ENCODE data around the gene UBN2.

The UBN2 gene

GRCh38 chr7:139264220-139264619, 33.2 kb downstream of the UBN2 start:
- no peak overlapping the region for H3K4me2 ChIP-seq (ENCODE audit: low read length)
- no peaks in the 10 kb centered on the region for H3K4me1 ChIP-seq (ENCODE audit: control insufficient read depth, low read length)
- no peak overlapping the region for H3K4me3 ChIP-seq (ENCODE audit: low read length)
- no peak for TF ChIP-seq EZH2phosphoT487 (IDR thresholded peaks at IDR 0.05; ENCODE audit: borderline replicate concordance, low read length)
- TF ChIP-seq CTCF (IDR thresholded peaks at IDR 0.05; ENCODE audit: low read depth, low read length, poor library complexity, severe bottlenecking): no peak
- no peak overlapping the region for H3K27ac ChIP-seq (ENCODE audit: low read depth, low read length)
- H3K36me3 ChIP-seq (ENCODE audit: control insufficient read depth, low read length): peaks cover 60% of the 10 kb centered on the region
- no peaks in the 10 kb centered on the region for H3K27me3 ChIP-seq (ENCODE audit: control insufficient read depth, low read length)
- H3K79me2 ChIP-seq (ENCODE audit: control insufficient read depth, low read length): no peaks in the 10 kb centered on the region
- no peaks in the 10 kb centered on the region for H3K9me3 ChIP-seq (ENCODE audit: control insufficient read depth, insufficient read depth, low read length)
- no peaks in the 10 kb centered on the region for H3K9me2 ChIP-seq (replicated peaks; ENCODE audit: control insufficient read depth, low read length)
- H4K20me1 ChIP-seq (ENCODE audit: control insufficient read depth, insufficient read depth, low read depth, low read length): no peaks in the 10 kb centered on the region
- no peaks in the 10 kb centered on the region; the same call in 1 of the 2 replicates for H3F3A ChIP-seq (ENCODE audit: control insufficient read depth, insufficient read depth)

- Histone ChIP-seq H3K79me2 (ENCODE audit: control insufficient read depth, low read length) (no peaks in the 10 kb centered on the region), H3K9me3 (ENCODE audit: control insufficient read depth, insufficient read depth, low read length) (no peaks in the 10 kb centered on the region), H3K4me2 (ENCODE audit: low read length) (no peak overlapping the region), H3K27ac (ENCODE audit: low read depth, low read length) (no peak overlapping the region), H3K36me3 (ENCODE audit: control insufficient read depth, low read length) (peaks cover 46% of the 10 kb centered on the region), H3K4me3 (ENCODE audit: low read length) (no peak overlapping the region), H4K20me1 (ENCODE audit: control insufficient read depth, insufficient read depth, low read depth, low read length) (no peaks in the 10 kb centered on the region), H3K4me1 (ENCODE audit: control insufficient read depth, low read length) (no peaks in the 10 kb centered on the region), H3K9me2 (replicated peaks; ENCODE audit: control insufficient read depth, low read length) (no peaks in the 10 kb centered on the region), H3K27me3 (ENCODE audit: control insufficient read depth, low read length) (no peaks in the 10 kb centered on the region), H3F3A (ENCODE audit: control insufficient read depth, insufficient read depth) (no peaks in the 10 kb centered on the region; the same call in 1 of the 2 replicates)
- TF ChIP-seq CTCF (IDR thresholded peaks at IDR 0.05; ENCODE audit: low read depth, low read length, poor library complexity, severe bottlenecking): no peak
- TF ChIP-seq EZH2phosphoT487 (IDR thresholded peaks at IDR 0.05; ENCODE audit: borderline replicate concordance, low read length): no peak
Observed at GRCh38 chr7:139265673-139266072, 34.6 kb downstream of the UBN2 start.

GRCh38 chr7:139271718-139272628, 40.9 kb downstream of the UBN2 start:
- no peaks in the 10 kb centered on the region for H3K9me2 ChIP-seq (replicated peaks; ENCODE audit: control insufficient read depth, low read length)
- no peak overlapping the region for H3K4me3 ChIP-seq (ENCODE audit: low read length)
- H3F3A ChIP-seq (ENCODE audit: control insufficient read depth, insufficient read depth): no peaks in the 10 kb centered on the region
- no peaks in the 10 kb centered on the region for H3K9me3 ChIP-seq (ENCODE audit: control insufficient read depth, insufficient read depth, low read length)
- H3K36me3 ChIP-seq (ENCODE audit: control insufficient read depth, low read length): peaks cover 44% of the 10 kb centered on the region
- H3K27ac ChIP-seq (ENCODE audit: low read depth, low read length): no peak overlapping the region
- no peak overlapping the region for H3K4me2 ChIP-seq (ENCODE audit: low read length)
- no peaks in the 10 kb centered on the region for H3K27me3 ChIP-seq (ENCODE audit: control insufficient read depth, low read length)
- no peaks in the 10 kb centered on the region for H3K79me2 ChIP-seq (ENCODE audit: control insufficient read depth, low read length)
- TF ChIP-seq EZH2phosphoT487 (IDR thresholded peaks at IDR 0.05; ENCODE audit: borderline replicate concordance, low read length) (no peak), CTCF (IDR thresholded peaks at IDR 0.05; ENCODE audit: low read depth, low read length, poor library complexity, severe bottlenecking) (no peak)
- H3K4me1 ChIP-seq (ENCODE audit: control insufficient read depth, low read length): no peaks in the 10 kb centered on the region
- no peaks in the 10 kb centered on the region for H4K20me1 ChIP-seq (ENCODE audit: control insufficient read depth, insufficient read depth, low read depth, low read length)

All from DOHH2 (cell line).